Activated naive CD4-positive, alpha-beta T cell treated with anti-CD3 and anti-CD28 coated beads, Interleukin-2, amount 50 U/mL, for 16 hours (primary cell): Measurements from ENCODE around the gene RASIP1.

Experiments
- DNase-seq: peaks from one replicate; pipeline ENCODE4 v3.0.0-alpha.2; 2020

Gene RASIP1

GRCh38 chr19:48672994-48673393 lies 67.4 kb downstream of the RASIP1 start, which contains the start of gene NTN5:
Gene NTN5 (minus strand): TSS chr19:48673017. CDS start chr19:48670986, 2,031 bp downstream.
- no peak for DNase-seq

- no peak for DNase-seq
These were observed 68.9 kb downstream of the RASIP1 start for GRCh38 chr19:48671446-48671995.

- no peak for DNase-seq
These were observed 69.5 kb downstream of the RASIP1 start for GRCh38 chr19:48670699-48671445.
